ENCODE data around the gene UROC1.
"Not testable (repeated sequence)": the region's sequence is repeated elsewhere in the genome, so short reads cannot be mapped to it uniquely, and the experiment has no call there.

The UROC1 gene

DNA sequence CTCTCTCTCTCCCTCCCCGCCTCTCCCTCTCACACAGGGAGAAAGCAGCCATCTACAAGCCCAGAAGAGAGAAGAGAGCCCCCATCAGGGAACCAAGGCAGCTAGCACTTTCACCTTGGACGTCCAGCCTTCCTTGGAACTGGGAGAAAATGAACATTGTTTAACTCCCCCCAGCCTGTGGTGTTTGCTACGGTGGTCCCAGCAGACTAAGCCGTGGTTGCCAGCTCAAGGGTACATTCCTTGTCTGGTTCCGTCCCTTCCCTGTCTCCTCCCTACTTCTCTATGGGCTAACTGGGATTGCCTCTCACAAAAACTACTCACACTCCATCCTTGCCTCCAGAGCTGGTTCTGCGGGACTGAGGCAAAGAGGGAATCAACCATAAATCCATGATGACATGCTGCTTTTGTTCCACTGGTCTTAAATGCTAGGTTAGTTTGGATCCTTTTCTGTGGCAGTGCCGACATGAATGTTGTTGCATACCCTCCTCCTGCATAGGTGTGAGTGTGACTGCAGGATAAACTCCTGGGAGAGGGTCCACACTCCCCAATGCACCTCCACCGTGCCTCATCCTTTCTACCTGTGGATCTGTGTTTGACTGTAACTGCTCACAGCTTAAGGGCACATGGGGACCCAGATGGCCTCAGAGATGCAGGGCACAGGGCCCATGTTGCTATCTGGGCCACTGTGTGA is 29.1 kb upstream of the UROC1 start:
- FAIRE-seq, result no peak

DNA sequence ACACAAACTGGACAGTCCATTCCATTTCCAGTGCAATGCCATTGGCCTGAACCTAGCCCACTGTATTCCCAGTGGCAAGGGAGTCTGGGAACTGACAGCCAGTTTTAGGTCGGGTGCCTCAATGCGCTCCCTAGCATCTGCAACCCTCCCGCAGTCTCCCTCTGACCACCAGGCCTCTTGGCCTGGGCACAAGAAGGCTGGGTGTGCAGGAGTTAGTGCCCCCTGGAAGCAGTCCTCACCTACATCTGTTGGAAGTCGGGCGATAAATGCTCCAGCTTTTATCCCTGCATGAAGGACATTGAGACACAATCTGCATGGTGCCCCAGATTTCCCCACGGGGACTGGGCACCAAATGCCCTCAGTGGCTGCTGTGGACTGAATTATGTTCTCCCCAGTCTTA is 28.4 kb upstream of the UROC1 start:
- FAIRE-seq, result no peak

DNA sequence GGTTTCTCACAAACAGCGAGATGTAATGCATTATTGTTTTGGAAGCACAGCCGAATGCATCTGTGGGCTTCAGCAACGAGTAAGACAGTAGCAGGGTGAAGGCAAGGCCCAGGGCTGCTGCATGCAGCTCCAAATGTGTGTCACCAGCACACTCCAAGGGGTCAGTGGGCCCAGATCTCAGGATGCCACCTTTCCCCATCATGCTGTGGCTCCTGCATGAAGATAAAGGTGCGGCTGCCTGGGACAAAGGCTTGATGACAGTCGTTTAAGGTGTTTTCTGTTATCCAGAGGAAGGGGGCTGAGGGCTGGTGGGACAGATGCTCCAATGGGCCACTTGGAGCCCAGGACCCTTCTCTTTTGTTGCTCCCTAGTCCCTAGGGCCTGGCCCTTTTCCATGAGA is 28.0 kb upstream of the UROC1 start:
- no peak for FAIRE-seq

DNA sequence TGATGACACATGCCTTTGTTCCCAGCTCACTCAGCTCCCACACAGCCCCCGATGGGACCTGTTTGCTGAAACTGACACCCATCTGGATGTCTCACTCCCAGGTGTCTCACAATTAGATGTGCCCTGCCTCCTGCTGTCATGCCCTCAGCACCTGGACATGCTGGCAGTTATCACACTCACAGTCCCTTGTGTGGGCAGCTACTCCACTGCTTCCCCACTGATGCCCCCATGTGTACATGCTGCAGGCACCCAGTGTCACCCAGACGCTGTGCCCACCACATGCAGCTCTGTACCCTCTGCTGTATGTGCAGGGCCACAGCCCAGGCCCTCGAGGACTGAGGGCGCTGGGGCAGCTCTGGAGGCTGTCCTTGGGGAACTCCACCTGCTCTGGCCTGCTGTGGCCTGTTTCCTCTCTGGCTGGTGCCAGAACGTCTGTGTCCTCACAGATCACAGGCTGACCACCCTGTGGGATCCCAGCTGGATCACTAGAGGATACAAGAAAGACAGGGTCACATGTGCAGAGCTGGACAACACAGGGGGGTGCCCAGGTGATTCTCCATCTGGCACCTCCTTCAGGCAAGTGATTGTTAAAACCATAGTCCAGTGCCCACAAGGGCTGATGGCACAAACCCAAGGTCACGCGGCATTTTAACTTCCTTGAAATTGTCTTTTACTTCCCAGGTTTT is 27.2 kb upstream of the UROC1 start:
- no peak for FAIRE-seq

DNA sequence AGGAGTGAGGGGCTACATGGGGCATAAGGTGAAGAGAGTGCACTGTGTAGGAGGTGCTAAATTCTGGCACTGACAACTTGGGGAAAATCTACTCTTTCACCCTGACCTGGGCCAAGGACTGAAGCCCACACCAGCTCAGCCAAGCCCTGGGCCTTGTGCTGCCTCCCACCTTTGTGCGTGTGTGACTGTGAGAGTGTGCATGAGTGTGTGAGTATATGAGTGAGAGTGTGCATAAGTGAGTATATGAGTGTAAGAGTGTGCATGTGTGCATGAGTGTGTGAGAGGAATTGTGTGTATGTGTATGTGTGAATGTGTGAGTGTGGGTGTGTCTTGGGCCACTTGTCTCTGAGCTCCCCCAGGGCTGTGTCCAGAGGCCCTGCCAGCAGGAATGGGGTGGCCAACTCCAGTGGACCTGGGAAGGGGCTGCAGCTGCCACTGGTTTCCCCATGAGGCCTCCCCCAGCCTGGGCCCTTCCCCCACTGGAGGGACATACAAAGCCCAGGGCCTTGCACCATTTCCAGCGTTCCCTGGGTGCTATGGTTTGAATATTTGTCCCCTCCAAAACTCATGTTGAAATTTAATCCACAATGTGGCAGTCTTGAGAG is 26.0 kb upstream of the UROC1 start:
- no peak for FAIRE-seq

DNA sequence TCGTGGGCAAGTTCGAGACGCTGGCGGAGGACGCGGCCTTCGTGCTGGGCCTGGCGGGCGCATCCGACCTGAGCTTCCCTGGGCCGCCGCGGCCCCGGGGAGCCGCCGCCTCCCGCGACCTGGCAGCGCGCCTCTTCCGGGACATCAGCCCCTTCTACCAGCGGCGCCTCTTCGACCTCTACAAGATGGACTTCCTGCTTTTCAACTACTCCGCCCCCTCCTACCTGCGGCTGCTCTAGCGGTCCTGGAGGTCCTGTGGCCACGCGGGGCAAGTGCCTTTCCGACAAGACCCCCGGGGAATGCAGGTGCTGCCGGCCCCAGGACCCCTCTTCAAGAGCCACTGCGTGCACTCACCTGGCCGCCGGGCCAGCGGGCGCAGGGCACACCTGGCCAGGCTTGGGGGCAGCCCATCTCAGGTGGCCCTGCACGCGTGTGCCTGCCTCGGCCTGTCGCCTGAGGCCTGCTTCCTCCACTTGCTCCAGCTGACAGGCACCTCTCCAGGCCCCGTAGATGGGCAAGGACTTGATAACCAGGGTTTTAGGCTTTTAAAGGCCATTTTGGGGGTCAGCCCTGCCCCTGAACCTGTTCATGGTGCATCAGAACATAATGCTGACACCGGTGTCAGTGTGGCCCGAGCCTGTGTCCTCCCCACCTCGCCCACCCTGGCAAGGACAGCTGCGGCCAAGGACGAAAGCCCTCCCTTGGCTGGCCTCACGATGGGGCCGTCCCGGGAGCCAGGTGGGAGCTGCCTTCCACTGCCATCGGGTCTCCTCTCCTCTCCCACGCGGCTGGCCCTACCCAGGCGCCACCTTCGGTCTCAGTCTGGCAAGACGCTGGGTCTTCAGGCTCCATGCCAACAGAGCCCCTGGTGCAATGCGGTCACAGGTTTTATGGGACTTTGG is 25.0 kb upstream of the UROC1 start:
- FAIRE-seq, result no peak

DNA sequence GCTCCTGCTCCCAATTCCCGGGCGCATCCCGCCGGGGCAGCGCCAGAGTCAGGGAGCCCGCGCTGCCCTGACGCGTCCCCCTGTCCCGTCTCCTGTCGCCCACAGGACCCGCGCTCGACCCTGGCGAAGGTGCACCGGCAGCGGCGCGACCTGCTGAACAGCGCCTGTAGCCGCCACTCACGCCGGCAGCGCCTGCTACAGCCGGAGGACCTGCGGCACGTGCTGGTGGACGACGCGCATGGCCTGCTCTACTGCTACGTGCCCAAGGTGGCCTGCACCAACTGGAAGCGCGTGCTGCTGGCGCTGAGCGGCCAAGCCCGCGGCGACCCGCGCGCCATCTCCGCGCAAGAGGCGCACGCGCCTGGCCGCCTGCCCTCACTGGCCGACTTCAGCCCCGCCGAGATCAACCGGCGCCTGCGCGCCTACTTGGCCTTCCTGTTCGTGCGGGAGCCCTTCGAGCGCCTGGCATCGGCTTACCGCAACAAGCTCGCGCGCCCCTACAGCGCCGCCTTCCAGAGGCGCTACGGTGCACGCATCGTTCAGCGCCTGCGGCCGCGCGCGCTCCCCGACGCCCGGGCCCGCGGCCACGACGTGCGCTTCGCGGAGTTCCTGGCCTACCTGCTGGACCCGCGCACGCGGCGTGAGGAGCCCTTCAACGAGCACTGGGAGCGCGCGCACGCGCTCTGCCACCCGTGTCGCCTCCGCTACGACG is 24.2 kb upstream of the UROC1 start:
- FAIRE-seq, result no peak

DNA sequence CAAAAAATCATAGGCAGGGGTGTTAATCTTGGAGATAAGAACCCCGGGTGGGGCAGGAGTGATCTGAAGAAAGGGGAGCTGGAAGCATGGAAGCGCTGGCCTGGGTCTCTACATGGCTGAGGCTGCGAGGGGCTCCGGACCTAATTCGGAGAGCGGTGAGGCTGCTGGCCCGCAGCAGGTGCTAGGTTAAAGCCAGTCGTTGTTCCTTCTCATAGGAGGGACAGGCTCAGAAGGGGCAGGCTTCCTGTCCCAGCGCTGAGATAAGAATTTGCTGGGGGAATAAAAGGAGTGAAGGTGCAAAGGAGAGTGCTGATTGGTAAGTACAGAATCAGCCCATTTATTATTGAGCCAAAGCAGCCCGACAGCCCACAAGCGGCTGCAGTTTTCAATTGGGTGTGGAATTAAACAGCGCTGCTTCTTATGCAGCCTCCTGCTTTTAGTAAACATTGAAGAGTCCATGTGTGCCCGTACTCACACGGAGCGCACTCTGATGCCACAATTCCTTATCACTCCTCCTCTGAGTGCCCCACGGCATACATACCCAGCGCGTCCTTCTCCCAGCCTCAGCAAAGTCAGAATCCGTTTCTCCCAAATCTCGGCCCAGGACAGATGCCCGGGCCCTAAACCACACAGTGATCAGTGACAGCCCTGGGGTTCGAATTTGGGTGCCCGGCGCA is 23.5 kb upstream of the UROC1 start:
- FAIRE-seq, result no peak

DNA sequence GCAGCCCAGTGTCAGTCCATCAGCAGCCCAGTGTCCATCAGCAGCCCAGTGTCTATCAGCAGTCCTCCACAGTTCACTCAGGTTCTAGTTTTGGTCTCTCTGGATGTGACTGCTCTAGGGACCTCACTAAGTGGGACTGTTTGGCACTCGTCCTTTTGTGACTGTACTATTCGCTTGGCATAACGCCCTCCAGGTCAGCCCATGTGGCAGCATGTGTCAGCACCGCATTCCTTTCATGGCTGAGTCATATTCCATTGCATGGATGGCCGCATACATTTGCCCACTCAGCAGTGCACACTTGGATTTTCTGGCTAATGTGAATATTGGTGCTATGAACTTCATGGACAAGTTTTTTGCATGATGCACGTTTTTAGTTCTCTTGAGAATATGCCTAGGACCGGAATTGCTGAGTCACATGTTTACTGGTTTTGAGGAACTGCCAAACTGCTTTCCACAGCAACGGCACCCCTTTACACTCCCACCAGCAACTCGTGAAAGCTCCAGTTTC is 22.8 kb upstream of the UROC1 start:
- FAIRE-seq, result no peak

DNA sequence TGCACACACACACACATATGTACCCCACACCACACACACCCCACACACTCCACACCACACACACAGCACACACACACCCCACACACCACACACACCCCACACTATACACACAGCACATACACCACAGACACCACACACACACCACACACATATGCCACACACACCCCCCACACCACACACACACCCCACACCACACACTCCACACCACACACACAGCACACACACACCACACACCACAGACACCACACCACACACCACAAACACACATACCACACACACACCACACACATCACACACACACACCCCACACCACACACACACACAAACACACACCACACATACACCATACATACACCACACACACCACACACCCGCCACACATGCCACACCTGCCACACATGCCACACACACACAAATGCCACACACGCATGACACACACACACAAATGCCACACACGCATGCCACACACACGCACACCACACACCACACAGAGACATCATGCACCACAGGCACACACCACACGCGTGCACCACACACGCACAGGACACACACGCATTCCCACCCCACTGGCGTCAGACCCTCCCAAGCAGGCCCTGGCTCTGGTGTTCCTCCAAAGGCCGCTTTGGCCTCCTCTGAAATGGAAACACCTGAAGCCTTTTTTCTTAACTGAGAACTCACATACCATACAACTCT is 22.1 kb upstream of the UROC1 start:
- no peak for FAIRE-seq

DNA sequence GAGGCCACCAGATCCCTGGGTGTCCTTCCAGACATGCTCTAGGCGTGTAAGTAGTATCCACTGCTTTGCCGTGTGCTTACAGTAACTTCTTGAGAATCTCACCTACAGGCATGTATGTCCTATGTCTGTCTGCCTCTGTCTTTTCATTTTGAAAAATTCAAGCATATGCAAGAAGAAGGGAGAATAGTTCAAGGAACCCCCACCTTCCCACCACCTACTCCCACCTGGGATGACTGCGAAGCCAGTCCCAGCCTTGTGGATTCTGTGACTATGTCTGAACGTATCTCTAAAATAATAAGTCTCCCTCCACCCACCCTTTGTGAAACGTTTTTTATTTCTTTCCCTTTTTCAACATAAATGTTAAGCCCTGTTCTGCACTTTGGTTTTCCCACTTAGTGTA is 21.4 kb upstream of the UROC1 start:
- no peak for FAIRE-seq

DNA sequence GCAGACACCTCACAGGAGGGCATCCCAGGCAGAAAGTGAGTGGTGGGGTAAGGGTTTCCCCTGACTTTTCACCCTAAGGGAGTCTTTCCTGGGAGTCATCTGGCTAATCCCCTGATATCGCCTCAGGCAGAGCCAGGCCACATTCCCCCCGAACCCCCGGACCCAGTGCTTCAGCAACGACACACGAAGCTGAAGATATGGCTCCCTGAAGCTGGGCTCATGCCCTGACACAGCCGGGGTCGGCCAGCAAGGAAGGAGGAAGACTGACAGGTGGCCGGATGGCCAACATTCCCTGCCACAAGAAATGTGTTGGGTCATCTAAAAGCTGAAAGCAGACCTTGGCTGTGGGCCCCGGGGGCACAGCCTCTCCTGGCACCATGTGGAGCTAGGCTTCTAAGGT is 20.7 kb upstream of the UROC1 start:
- no peak for FAIRE-seq

DNA sequence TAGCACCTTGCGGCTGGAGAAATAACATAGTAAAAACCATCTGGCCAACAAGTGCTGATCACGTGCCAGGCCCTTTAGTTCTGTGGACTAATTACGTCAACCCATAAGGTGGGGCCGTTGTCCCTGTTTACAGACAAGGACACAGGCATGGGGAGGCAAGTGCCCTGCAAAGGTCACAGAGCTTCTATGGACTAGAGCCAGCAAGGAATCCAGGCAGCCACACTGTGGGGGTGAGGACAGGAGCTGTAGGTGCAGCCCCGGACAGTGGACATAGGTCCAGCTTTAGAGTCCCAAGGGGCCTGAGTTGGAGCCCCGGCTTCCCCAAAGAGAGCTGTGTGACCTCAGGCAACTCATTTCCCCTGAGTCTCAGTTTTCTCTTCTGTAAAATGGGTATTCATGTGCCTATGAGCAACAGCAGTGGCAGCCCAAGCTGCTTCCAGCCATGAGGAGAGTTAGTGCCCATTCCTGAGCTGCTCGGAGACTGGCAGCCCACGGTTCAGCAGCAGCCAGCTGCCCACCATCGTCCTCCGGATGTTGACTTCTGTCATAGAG is 20.2 kb upstream of the UROC1 start:
- FAIRE-seq, result no peak

DNA sequence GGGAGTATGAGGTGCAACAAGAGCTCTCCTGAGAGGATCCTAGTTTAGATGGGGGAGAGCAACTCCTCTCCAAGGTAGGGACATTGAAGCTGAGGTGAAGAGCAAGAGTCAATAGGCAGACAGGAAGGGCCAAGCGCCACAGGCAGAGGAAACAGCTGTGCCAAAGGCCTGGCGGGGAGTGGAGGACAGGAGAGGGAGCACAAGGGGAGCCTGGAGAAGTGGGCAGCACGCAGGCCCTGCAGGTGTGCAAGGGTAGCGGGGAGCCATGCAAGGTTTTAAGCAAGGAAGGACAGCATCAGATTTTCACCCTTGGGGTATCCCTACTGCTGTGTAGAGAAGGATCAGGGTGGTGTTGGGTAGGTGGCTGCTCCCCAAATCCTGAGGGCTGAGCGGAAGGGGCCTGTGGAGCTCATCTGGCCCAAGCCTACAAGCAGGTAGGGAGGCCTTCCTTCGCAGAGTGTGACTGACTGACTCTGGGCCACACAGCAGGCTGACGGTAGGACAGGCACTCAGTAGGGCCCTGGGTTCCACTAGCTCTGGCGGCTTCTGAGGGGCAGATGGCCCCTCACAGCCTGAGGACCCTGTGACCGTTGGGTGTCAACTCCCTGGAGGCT is 19.6 kb upstream of the UROC1 start:
- FAIRE-seq, result no peak

DNA sequence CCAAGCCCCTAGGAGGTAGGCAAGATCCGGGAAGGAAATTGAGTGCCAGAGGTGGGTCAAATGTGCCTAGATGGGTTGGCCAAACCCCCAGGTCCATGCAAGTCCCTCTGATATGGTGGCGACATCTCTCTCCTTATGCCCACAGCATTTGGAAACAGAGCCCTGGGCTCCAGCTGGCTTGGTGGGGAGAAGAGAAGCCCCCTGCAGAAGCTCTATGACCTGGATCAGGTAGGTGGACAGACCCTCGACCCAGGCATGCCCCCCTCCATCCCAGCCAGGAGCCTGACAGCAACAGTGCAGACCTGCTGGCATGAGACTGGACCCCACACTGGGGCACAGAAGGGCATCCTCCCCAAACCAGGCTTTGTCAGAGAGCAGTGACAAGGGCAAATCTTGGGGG is 18.6 kb upstream of the UROC1 start:
- FAIRE-seq, result no peak

DNA sequence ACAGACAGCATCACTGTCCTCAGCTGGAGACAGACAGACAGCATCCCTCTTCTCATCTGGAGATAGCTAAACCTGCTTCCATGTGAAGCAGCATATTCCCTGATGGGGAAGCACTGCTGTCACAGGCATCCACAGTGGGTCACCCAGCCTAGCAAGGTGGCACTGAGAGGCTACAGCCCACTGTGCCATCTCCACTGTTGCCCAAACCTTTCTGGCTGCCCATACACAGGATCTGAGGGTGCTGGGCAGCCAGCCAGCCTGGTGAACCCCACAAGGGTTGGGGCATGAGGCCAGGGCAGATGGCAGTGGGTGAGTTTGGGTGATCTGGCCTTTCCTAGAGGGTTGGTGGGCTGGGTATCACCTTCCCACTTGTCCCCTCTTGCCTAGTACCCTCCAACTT is 18.1 kb upstream of the UROC1 start:
- FAIRE-seq, result no peak

DNA sequence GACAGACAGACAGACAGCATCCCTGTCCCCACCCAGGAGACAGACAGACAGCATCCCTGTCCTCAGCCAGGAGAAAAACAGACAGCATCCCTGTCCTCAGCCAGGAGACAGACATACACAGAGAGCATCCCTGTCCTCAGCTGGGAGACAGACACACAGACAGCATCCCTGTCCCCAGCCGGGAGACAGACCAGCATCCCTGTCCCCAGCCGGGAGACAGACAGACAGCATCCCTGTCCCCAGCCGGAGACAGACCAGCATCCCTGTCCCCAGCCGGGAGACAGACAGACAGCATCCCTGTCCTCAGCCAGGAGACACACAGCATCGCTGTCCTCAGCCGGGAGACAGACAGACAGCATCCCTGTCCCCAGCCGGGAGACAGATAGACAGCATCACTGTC is 17.1 kb upstream of the UROC1 start:
- FAIRE-seq, result not testable (repeated sequence)

DNA sequence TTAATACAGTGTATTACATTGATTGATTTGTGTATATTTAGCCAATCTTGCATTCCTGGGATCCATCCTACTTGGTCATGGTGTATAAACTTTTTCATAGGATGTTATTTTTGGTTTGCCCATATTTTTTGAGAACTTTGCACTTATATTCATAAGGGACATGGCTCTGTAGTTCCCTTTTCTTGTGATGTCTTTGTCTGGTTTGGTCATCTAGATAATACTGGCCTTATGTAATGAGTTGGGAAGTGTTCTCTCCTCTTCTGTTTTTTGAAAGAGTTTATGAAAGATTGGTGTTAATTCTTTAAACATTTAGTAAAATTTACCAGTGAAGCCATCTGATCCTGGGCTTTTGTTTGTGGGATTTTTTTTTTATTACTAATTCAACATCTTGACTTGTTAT is 15.9 kb upstream of the UROC1 start:
- no peak for FAIRE-seq

DNA sequence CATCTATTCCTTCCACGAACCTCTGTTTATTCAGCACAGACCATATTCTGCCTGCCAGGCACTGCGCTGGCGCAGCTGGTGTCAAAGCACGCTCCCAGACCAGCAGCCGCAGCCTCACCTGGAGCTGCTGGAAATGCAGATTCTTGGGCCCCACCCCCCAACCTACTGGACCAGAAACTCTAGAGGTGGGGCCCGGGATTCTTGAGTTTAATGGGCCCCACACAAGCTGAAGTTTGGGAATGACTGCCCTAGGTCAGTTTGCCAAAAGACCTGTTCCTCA is 13.4 kb upstream of the UROC1 start:
- no peak for FAIRE-seq

DNA sequence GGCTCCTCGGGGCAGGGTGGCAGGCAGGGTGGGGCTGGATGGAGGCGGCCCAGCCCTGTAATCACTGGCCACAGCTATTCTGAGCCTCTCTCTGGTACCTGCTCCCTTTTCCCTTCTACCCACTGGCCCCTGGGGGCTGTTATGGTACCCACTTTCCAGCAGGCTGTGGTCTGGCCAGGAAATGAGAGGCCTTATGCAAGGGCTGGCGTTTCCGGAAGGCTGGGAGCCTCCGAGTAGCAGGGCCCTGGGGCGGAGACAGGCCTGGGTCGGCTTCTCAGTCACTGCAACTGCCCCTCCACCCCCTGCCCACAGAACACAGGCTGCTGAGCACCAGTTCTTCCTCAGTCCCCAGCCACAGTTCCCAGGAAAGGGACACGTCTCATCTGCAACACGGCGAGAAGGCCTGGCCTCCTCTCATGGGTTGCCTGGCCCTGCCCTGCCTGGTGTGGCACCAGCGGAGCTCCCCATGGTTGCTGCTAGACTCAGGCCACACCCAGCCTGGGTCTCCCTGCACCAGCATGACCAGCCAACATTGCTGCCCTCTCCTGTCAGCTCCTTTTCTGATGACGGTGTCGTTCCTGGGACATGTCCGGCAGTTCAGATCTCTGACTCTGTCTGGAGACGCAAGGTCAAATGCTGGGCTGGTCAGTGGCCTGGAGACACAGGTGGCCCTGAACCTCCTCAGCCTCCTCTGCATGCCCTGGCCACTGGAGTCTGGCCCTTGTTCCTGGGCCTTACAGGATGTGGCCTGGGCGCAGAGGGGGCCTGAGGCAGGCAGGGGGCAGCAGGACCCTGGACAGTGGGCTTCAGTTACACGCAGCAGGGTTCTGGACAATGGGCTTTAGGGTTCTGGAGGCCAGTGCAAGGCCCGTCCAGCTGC is 12.8 kb upstream of the UROC1 start:
- no peak for FAIRE-seq

Measured in TTC549 (cell line).